ENCODE results near the gene CASTOR1.

The CASTOR1 gene

DNA sequence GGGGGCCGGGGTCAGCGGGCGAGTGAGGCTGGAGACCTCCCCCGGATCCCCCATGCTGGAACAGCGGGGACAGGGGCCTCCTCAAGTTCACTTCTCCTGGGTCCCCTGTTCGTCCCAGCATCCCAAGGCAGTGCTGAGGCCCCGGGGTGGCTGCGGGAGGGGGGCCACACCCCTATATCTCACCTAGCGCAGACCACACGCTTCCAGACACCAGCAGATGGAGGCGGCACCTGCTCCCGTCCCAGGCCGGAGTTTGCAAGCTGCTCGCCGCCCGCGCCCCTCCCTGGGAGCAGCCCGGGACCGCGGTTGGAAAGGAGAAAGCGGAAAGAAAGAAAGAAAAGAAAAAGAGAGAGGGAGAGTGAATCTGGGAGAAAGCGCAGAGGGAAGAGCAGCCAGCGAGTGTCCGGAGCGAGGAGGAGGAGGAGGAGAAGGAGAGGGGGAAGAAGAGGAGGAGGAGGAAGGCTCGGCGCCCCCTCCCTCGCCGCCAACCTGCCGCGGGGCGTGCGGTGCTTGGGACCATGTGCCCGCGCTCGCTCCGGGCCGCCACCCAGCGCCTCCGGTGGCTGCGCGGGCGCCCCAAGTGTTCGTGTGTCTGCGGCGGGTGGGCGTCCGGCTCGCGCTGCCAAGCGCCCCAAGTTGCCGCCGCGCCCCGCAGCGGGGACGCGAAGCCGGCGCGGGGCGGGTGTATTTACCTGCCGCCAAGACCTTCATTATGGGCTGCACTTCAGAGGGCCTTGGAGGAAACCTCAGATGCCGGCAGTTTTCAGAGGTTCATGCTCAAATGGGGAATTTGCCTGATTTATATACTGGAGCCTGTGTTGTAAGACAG is 43.1 kb downstream of the CASTOR1 start, which contains the start of gene LIF:
TSS of gene LIF (minus strand) at position 775 of the 829 bp plus-strand sequence. CDS start at position 711, 64 bp downstream.
- H3K4me1 Mint-ChIP-seq (ENCODE audit: low read depth) = peaks cover 36% of the 10 kb centered on the region
- no peaks in the 10 kb centered on the region for H3K9me3 Mint-ChIP-seq (ENCODE audit: low read depth)
- peak within 1 kb of the TSS; percentile 97 for H3K4me3 Mint-ChIP-seq
- no peaks in the 10 kb centered on the region for H3K27me3 Mint-ChIP-seq
- H3K36me3 Mint-ChIP-seq = peaks cover 9% of the 10 kb centered on the region
- peak within 1 kb of the TSS; percentile 97 for H3K27ac Mint-ChIP-seq

DNA sequence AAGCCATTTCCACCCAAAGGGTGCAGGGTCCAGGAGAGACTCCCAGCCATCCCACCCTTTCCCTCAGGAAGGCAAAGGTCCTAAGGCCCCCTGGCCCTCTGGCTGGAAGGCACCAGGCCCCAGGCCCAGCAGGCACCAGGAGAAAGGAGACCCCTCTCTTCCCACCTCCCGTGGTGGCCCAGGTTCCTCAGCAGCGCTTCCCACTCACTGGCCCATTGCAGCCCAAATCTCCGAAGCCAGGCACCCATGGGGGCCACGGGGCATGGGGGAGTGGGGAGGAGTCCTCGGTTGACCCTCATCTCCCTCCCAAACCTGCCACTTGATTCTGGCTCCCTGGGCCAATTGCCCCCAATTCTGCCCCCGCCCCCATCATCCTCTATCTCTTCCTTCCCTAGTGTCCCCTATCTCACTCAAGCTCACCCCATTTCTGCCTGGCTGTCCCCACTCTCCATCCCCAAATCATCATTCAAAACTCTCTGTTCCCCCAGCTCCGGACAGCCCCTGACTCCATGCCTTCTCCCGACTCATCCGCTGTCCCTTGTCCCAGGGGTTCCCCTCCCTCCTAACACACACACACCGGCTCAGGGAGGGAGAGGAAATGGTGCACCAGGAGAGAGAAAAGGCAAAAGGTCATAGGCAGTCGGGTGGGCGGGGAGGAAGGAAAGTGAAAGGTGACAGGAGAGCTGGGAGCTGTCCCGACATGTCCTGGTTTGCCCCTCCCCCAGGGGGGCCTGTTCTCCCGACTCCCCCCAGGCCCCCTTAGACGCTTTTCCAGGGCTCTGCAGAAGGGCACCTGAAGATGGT is 43.9 kb downstream of the CASTOR1 start:
- Mint-ChIP-seq H3K4me1 (ENCODE audit: low read depth) (peaks cover 35% of the 10 kb centered on the region), H3K27ac (peak overlapping the region; percentile 97), H3K9me3 (ENCODE audit: low read depth) (no peaks in the 10 kb centered on the region), H3K4me3 (peak overlapping the region; percentile 97), H3K27me3 (no peaks in the 10 kb centered on the region), H3K36me3 (peaks cover 9% of the 10 kb centered on the region)

DNA sequence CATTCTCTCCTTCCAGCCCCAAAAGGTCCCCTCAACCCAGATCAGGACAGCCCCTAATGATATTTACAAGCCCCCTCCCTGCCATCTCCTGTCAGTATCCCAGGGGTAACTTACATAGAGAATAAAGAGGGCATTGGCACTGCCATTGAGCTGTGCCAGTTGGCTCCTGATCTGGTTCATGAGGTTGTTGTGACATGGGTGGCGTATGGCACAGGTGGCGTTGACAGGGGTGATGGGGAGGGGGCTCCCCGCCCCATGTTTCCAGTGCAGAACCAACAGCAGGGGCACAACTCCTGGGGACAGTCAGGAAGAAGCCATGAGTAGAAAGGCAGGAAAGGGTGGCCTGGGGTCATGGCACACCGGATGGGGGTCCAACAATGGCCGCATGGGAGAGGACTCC is 44.7 kb downstream of the CASTOR1 start:
- Mint-ChIP-seq H3K27ac (peak overlapping the region; percentile 97), H3K36me3 (peaks cover 9% of the 10 kb centered on the region), H3K9me3 (ENCODE audit: low read depth) (no peaks in the 10 kb centered on the region), H3K4me3 (peak overlapping the region; percentile 97), H3K4me1 (ENCODE audit: low read depth) (peaks cover 29% of the 10 kb centered on the region), H3K27me3 (no peaks in the 10 kb centered on the region)

DNA sequence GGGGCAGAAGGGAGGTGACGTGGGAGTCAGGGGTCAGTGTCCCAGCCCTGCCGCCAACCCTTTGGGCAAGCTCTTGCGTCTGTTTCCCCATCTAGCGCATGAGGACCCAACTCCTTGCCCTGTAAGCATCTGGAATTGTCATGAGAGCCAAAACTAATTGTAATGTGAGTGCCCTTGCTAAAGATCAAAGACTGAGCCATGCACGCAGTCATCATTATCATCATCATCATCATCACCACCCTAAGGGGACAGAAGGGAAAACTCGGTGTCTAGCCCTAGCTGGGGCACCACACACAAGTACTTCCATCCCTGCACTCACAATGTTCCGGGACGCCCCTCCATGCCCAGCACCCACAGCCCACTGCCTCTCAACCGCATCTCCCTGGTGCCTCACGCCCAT is 45.2 kb downstream of the CASTOR1 start:
- Mint-ChIP-seq H3K27ac (peak overlapping the region; percentile 97), H3K36me3 (peaks cover 9% of the 10 kb centered on the region), H3K9me3 (ENCODE audit: low read depth) (no peaks in the 10 kb centered on the region), H3K27me3 (no peaks in the 10 kb centered on the region), H3K4me1 (ENCODE audit: low read depth) (peaks cover 26% of the 10 kb centered on the region), H3K4me3 (peak overlapping the region; percentile 97)

DNA sequence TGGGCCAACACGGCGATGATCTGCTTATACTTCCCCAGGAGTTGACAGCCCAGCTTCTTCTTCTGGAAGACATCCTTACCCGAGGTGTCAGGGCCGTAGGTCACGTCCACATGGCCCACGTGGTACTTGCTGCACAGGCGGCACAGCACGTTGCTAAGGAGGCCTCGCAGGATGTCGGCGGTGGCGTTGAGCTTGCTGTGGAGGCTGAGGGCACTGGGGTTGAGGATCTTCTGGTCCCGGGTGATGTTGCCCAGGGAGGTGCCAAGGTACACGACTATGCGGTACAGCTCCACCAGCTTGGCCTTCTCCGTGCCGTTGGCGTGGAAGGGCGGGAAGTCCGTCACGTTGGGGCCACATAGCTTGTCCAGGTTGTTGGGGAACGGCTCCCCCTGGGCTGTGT is 45.6 kb downstream of the CASTOR1 start:
- H3K27ac Mint-ChIP-seq = peak overlapping the region; percentile 97

DNA sequence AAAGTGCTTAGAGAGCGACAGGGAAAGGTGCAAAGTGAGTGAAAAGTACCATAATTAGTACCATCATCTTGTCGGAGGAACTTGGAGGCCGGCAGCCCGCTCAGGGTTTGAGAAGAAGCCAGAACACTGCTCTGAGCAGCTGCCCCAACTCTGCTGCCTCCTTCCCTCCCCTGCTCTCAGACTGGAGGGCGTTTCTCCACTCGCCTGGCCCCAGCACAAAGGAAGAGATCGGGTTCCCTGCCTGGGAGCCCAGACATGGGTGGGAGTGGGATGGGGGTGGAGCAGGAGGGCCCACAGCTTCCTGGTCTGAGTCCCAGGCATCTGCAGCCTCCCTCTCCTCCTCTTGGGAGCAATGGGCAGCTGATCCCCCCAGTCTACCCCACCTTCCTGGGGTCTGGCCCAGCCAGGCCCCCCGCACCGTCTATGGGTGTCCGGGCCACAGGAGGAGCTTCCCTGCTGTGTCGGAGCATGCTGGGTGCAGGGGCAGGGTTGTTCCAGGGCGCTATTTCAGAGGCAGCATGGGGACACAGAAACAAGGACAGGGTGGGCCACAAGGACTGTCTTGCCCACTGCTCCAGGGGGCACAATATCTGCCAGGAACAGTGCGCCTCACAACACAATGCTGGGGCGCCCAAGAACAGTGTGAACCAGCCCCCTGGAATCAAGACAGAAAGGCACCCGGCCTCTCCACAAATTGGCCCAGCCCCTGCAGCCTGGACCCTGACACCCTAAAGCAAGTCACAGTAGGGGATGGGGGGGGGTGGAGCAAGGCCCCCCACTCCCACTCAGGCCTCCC is 47.5 kb downstream of the CASTOR1 start:
- Mint-ChIP-seq H3K36me3 (peaks cover 9% of the 10 kb centered on the region), H3K9me3 (ENCODE audit: low read depth) (no peaks in the 10 kb centered on the region), H3K4me3 (peak overlapping the region; percentile 97), H3K4me1 (ENCODE audit: low read depth) (peaks cover 11% of the 10 kb centered on the region), H3K27ac (peak overlapping the region; percentile 34), H3K27me3 (no peaks in the 10 kb centered on the region)

More for the DNA sequence above, 45.6 kb downstream of the CASTOR1 start:
- H3K36me3 Mint-ChIP-seq = peaks cover 9% of the 10 kb centered on the region
- H3K4me1 Mint-ChIP-seq (ENCODE audit: low read depth) = peaks cover 26% of the 10 kb centered on the region
- no peaks in the 10 kb centered on the region for H3K27me3 Mint-ChIP-seq
- H3K9me3 Mint-ChIP-seq (ENCODE audit: low read depth) = no peaks in the 10 kb centered on the region
- peak overlapping the region; percentile 97 for H3K4me3 Mint-ChIP-seq

DNA sequence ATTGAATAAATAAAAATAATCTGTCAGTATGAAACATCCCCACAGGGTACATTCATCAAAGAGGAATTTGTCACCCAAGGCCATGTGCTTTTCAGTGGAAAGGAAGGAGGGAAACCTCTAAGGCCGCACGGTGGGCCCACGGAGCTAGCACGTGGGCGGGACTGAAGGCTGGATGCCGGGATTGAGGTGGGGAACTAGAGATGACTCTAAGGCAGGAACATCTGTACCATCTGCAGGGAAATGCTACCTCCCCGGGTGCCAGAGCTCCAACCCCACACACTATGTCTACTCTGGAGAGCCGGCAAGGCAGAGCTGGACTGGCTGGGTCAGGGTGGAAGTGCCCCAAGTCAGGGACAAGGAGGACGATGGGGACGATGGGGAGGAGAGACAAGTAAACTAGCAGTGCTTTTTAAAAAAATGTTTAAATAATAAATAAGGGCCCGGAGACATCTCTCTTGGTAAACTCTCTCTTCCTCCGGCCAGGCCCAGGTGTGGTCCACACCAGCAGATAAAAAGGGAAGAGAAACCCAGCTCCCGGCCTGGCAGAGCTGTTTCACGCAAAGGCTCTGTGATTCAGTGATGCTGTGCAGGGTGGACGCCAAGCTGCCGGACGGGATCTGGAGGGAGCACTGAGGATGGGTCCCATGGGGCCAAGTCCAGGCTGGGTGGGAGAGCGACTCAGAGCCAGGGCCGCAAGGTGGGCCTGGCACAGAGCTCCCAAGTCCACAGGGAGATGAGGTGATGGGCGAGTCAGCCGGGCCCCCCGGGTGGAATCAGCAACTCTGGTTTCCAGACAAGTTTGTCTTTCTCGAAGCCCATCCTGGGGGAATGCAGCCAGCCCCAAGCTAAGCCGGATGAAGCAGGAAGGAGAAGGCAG is 48.5 kb downstream of the CASTOR1 start:
- Mint-ChIP-seq H3K4me3 (peak overlapping the region; percentile 13), H3K27ac (no peak overlapping the region), H3K27me3 (no peaks in the 10 kb centered on the region), H3K36me3 (peaks cover 9% of the 10 kb centered on the region), H3K4me1 (ENCODE audit: low read depth) (peaks cover 9% of the 10 kb centered on the region), H3K9me3 (ENCODE audit: low read depth) (no peaks in the 10 kb centered on the region)

DNA sequence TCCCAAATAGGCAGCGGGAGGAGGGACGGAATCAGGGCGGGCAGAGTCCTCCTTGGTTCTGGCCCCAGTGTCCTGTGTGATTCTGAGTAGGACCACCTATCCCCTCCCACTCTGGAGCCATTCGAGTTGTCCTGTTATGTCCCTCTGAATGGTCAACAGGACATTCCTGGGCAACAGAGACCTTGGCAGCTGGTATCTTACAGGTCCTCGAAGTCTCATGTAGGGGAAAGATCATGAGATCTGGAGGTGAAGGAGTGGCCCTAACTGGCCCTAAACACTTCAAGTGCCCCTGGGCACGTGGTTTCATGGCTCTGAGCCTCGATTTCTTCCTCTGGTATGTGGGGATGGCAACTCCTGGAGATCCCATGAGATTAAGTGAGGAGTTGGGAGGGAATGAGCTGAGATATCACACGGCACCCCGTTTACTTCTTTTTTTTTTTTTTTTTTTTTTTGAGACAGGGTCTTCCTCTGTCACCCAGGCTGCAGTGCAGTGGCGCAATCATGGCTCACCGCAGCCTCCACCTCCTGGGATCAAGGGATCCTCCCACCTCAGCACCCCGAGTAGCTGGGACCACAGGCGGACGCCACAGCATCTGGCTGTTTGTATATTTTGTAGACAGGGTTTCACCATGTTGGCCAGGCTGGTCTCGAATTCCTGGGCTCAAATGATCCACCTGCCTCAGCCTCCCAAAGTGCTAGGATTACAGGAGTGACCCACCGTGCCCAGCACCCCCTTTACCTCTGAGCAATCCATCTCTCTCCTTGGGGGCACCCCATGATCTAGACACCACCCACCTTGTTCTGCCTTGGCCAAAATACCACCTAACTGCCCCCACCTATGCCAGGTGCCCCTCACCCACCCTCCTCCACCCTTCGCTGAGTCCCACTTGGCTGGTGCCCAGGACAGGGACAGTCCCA is 49.6 kb downstream of the CASTOR1 start:
- Mint-ChIP-seq H3K4me3 (no peak overlapping the region), H3K27me3 (no peaks in the 10 kb centered on the region), H3K27ac (no peak overlapping the region), H3K9me3 (ENCODE audit: low read depth) (no peaks in the 10 kb centered on the region), H3K4me1 (ENCODE audit: low read depth) (peaks cover 6% of the 10 kb centered on the region), H3K36me3 (peaks cover 9% of the 10 kb centered on the region)

DNA sequence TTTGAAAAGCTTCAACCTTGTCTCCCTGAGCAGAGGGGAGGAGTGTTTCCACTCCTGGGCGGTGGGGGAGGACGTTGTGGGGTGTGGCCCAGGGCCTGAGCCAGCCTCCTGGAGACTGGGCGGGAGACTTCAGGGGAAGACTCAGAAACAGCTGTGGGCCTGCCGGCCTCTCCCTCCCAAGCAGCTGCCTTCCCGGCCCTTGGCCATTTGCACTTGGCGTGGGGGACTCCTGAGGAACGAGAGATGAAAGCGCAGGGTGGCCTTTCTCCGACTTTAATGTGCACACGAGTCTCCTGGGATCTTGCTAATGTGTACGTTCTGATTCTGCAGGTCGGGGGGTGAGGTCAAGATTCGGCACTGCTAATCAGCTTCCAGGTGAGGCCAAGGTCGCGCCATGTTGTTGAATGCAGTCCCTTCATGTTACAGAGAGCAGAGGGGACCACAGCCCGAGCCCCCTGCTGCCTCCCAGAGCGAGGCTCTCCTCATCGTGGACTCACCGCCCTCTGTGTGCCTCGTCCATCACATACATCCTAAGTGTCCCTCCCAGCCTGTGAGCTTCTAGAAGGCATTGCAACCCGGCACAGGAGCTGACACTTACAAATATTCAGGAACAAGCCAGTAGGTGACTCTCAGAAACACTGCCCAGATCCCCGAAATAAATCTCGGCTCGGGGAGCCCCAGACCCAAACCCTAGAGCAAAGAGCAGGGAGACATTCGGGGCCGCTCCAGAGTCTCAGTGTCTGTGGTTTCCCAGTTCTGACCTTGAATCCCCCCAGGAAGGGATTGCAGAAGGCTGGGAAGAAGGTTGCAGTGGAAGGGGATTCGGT is 50.4 kb downstream of the CASTOR1 start:
- Mint-ChIP-seq H3K4me3 (no peak overlapping the region), H3K36me3 (peaks cover 6% of the 10 kb centered on the region), H3K27ac (no peak overlapping the region), H3K27me3 (no peaks in the 10 kb centered on the region), H3K4me1 (ENCODE audit: low read depth) (no peaks in the 10 kb centered on the region), H3K9me3 (ENCODE audit: low read depth) (no peaks in the 10 kb centered on the region)

DNA sequence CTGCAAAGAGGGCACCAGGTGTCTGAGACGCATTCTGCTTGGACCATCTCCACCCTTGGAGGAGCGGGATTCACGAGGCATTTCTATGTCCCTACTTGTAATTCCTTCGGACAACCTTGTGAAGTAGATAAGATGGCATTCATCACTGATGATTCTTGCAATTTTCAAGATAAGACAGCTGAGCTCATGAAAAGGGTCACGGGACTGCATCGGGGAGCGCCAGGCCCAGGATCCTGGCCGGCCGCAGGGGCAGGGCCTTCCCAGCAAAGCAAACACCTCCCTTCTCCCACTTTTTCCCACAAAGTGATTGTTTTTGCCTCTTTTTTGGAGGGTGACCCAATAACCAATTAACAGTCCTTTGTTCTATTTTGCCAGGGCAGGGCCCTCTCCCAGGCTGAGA is 51.2 kb downstream of the CASTOR1 start:
- H3K4me3 Mint-ChIP-seq = no peak overlapping the region
- H3K9me3 Mint-ChIP-seq (ENCODE audit: low read depth) = no peaks in the 10 kb centered on the region
- H3K27me3 Mint-ChIP-seq = no peaks in the 10 kb centered on the region
- no peaks in the 10 kb centered on the region for H3K4me1 Mint-ChIP-seq (ENCODE audit: low read depth)
- peaks cover 6% of the 10 kb centered on the region for H3K36me3 Mint-ChIP-seq
- no peak overlapping the region for H3K27ac Mint-ChIP-seq

DNA sequence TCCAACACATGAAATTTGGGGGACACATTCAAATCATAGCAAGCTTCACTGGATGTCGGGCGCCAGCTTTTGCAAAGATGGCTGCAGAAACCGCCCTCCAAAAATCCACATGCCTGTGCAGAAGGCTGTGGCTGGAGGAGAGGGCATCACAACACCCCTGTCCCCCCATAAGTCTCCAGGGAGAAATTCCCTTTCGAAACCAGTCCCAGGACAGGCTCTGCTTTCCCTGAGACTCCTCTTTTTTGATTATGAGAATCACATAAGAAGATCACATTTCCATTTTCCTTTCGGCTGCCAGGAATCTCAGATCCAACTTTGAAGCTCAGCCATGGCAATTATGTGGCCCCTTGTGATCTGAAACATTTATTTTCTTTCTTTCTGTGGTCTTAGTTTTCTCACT is 52.4 kb downstream of the CASTOR1 start:
- Mint-ChIP-seq H3K4me1 (ENCODE audit: low read depth) (no peaks in the 10 kb centered on the region), H3K36me3 (no peaks in the 10 kb centered on the region), H3K27me3 (no peaks in the 10 kb centered on the region), H3K27ac (no peak overlapping the region), H3K9me3 (ENCODE audit: low read depth) (no peaks in the 10 kb centered on the region), H3K4me3 (no peak overlapping the region)

DNA sequence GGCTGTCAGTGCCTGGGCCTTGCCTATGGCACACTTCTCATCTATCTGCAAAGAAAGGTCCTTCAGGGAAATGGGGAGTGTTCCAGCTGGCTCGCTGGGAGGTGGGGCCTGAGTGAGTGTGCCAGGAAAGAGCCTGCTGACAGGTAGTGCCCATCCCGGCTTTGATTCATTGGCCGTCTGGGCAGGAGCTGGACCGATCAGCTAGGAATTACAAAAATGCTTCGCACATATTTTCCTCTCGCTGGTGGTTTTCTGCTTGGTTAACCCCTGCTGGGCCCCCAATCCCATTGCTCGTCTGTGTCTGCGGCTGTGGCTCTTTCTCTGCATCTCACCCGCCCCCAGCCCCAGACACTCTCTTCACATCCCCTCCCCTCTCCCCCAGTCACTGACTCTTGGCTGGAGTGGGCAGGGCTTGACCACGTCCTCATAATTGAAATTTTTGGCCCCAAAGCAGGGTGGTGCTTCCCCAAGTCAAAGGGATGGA is 53.6 kb downstream of the CASTOR1 start:
- Mint-ChIP-seq H3K4me3 (no peak overlapping the region), H3K36me3 (no peaks in the 10 kb centered on the region), H3K27me3 (no peaks in the 10 kb centered on the region), H3K9me3 (ENCODE audit: low read depth) (no peaks in the 10 kb centered on the region), H3K27ac (no peak overlapping the region), H3K4me1 (ENCODE audit: low read depth) (no peaks in the 10 kb centered on the region)
